HG03442 (cell line): ENCODE results near the gene RASD1.

Experiments used
- ATAC-seq: cut with Tn5 transposase; IDR thresholded peaks from one replicate; pipeline ENCODE4 v1.9.1; 2021; ENCODE audit warnings: mild to moderate bottlenecking, moderate library complexity; ENCODE audit not compliant: unreplicated experiment

RASD1 gene

GRCh38 chr17:17496189-17497064, at the start of gene RASD1:
TSS of gene RASD1 (minus strand) at chr17:17496395. CDS start at chr17:17496181, 214 bp downstream.
- ATAC-seq, result peak; percentile 61

- ATAC-seq, result no peak
Measured at GRCh38 chr17:17545984-17546383, 49.8 kb upstream of the RASD1 start.

- no peak for ATAC-seq
Measured at GRCh38 chr17:17545031-17545820, 49.0 kb upstream of the RASD1 start.

- no peak for ATAC-seq
Measured at GRCh38 chr17:17542906-17543635, 46.9 kb upstream of the RASD1 start.

GRCh38 chr17:17541640-17542001, 45.4 kb upstream of the RASD1 start:
- no peak for ATAC-seq

GRCh38 chr17:17540935-17541639, 44.9 kb upstream of the RASD1 start:
- ATAC-seq, result no peak

GRCh38 chr17:17540278-17540906, 44.2 kb upstream of the RASD1 start:
- ATAC-seq, result no peak

GRCh38 chr17:17539591-17539990, 43.4 kb upstream of the RASD1 start:
- ATAC-seq, result no peak

GRCh38 chr17:17538417-17539391, 42.5 kb upstream of the RASD1 start:
- ATAC-seq, result no peak

GRCh38 chr17:17537311-17538099, 41.3 kb upstream of the RASD1 start:
- no peak for ATAC-seq

GRCh38 chr17:17536702-17537101, 40.5 kb upstream of the RASD1 start:
- no peak for ATAC-seq

GRCh38 chr17:17535957-17536356, 39.8 kb upstream of the RASD1 start:
- no peak for ATAC-seq

GRCh38 chr17:17533901-17534441, 37.8 kb upstream of the RASD1 start:
- ATAC-seq, result no peak

- ATAC-seq, result no peak
Measured at GRCh38 chr17:17532991-17533390, 36.8 kb upstream of the RASD1 start.

GRCh38 chr17:17531156-17531555, 35.0 kb upstream of the RASD1 start:
- no peak for ATAC-seq

GRCh38 chr17:17528696-17529652, 32.8 kb upstream of the RASD1 start:
- ATAC-seq, result no peak

- ATAC-seq, result no peak
Measured at GRCh38 chr17:17527956-17528500, 31.8 kb upstream of the RASD1 start.
